SIG-M5 treated with dmso at 0.1 percent for 504 hours (cell line): ENCODE results near the gene HOXA4.

Source experiments
- DNase-seq: peaks from one replicate; lab custom pipeline; 2025; ENCODE audit not compliant: unreplicated experiment; lab: John Stamatoyannopoulos, UW

HOXA4 gene

DNA sequence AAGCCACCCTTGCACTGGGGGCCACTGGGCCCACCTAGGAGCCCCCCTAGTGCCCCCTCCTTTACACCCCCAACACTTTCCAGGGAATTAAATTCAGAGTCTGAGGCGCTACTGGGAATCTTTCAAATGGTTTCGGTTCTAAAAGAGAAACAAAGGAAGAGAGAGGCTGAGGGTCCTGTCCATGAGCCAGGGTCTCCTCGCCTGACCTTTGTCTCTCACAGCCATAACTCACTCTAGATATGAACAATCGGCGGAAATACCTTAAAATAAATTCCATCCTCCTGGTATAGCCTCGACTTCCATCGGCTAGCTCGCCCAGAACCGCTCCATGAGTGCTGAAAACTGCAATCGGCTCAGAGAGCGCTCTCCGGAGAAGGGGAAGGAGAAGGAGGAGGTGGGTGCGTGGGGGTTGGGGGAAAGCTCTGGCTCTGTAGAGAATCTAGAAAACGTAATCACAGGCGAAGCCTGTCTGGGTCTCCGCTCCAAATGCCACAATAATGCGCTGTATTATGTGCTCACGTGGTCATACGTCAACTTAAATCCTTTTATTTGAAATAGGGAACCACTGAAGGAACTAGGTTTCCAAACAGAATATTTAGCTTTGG is 12.6 kb downstream of the HOXA4 start:
- DNase-seq = no peak

DNA sequence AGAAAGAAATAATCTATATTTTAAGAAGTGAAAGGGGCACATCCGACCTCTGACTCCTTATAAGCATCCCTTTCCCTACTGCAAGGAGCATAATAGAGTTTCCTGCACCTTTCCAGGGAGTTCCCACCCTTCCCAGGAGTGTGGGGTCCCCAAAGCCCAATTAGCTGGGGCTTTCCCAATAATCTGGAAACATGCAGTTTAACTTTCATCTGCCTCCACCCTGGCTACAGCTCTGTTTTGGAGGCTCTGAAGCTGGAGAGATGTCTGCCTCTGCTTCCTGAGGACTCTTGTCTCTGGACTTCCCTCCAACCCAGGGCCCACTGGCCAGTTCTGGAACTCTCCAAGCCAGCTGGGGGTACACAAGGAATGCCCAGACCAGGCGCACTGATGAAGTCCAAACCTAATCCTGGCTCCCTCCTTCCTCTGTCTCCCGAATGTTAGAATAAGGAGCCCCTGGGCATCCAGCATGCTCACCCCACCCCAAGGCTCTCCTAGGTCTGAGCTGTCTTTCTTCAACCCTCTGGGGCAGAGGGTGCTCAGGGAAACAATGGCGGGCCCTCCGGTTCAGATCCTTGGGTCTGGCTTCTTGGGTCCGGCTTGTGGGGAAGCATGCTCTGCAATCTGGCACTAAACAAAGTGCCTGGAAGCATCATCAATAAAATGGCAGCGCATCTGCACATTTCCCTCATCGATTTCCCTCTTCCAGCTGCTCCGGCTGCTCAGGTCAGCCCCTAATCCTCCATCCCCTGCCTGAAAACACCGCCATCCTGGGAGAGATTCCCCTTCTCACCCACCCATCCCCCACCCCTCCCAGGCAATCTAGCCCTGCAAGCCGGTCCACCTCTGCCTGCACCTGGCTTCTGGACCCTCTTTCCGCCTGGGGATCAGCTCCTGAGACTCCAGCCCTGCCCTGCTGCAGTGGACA is 13.3 kb downstream of the HOXA4 start:
- no peak for DNase-seq

DNA sequence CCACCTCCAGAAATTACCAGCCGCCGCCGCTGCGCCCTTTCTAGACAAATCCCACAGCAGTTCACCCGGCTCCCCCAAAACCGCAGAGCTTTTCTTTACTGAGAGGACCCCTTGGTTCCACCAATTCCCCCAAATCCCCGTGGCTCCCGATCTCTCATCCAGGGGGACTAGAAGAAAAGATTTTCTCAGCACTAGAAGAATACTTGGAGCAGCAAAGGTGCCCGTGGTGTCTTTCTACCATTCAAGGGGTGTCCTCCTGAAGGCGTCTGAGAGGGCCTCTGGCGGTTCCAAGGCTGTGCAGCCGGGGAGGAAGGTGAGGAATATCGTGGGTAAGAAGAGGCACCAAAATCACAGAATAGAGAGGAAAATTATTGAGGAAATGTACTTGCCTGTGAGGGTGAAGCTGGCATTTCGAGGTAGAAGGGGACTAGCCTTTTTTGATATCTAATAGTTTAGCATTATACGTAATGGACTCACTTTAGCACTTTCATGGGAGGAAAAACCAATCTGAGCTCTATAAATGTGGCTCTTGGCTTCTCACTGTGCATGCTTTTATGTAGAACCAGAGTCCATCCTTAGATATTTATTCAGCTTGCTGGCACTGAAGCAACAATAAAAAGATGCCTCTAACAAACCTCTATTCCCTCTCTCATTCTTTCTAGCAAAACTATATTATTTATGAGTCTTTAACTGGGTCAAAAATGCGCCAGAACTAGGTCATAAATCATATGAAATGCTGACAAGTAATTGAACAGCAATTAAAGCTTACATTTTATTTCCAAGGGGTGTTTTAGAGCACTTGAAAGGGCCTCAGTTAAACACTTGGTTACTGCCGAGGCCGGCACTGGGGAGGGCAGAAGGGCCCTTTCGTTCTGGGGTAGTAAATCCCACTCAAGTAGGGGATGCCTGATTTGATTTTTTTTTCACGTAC is 14.3 kb downstream of the HOXA4 start:
- DNase-seq = no peak

DNA sequence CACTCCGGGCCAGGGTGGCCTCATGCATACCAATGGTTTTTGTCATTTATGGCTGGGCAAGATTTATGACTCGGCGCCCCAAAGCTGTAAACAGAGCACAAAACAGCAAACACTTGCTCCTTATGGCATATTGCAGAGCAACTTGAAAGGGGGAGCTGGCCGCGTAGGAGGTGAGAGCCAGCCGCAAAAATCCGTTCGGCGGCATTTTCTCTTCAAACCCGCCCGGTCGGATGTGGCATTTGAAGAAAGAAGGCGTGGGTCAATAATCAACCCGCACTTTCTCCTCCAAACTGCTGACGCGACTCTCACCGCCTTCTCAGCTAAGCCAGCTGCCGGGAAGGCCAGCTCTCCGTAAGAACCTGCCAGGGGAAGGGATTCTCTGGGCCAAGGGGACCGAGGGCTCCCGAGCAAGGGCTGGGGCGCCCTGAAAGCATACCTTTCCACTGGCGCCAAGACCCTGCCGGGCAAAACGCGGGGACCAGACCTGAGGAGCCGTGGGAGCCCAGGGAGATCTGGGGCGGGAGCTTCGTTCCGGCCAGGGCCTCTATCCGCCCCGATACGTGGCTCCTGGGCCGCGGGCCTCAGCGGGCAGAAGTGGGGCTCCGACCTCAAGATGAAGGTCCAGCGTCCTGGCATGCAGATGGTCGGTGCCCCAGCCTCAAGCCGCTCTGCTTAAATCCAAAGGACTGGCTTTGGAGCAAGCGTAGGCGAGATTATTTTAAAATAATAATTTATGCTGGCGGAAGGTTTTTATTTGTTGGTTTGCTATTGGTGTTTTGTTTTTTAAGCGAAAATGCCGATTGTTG is 15.1 kb downstream of the HOXA4 start:
- no peak for DNase-seq

DNA sequence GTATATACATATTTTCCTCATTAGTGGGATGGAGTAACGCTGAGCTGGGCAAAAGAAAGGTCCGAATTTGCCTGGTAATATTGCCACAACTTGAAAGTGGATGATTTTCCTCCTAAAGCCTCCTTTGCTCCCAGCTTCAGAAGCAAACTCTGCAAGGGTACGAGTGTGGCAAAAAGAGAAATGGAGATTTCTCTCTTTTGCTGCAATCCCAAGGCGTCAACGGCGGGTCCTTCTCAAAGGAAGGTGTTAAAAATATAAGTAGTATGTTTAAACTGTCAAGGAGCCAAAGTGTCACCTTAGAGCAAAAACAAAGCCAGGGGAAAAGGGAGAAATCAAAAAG is 15.7 kb downstream of the HOXA4 start:
- DNase-seq = no peak

DNA sequence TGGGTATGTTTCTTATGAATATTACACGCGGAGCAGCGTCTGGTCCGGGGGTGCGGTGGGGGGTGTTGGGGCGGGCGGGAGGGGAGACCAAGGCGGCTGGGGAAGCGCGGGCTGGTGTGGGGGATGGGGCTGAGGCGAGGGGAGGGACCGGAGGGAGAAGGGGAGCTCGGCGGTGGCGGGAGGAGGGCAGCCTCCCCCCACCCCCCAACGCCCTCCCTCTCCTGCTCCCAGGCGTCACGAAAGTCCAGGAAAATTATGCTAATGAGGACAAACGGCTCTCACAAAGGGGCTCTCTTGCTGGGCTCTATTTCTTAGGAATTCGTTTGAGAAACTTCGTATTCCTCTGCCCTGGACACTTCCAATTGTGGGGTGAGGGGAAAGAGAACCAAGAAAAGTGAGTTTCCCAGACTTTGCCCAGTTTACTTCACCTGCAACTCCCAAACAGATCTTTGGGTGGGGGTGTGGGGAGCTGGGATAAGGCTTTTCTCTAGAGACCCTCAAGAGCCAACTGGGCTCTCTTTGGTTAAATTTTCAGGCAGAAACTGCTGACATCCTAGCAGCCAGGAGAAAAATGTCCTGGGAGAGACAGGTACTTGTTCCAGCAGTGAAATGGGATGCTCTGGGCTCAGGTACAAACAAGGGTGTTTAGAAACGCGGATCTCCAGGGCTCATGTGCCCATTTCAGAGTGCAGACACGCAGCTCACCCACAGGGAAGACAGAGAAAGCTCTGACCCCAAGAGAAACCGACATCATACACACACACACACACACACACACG is 16.4 kb downstream of the HOXA4 start:
- no peak for DNase-seq

DNA sequence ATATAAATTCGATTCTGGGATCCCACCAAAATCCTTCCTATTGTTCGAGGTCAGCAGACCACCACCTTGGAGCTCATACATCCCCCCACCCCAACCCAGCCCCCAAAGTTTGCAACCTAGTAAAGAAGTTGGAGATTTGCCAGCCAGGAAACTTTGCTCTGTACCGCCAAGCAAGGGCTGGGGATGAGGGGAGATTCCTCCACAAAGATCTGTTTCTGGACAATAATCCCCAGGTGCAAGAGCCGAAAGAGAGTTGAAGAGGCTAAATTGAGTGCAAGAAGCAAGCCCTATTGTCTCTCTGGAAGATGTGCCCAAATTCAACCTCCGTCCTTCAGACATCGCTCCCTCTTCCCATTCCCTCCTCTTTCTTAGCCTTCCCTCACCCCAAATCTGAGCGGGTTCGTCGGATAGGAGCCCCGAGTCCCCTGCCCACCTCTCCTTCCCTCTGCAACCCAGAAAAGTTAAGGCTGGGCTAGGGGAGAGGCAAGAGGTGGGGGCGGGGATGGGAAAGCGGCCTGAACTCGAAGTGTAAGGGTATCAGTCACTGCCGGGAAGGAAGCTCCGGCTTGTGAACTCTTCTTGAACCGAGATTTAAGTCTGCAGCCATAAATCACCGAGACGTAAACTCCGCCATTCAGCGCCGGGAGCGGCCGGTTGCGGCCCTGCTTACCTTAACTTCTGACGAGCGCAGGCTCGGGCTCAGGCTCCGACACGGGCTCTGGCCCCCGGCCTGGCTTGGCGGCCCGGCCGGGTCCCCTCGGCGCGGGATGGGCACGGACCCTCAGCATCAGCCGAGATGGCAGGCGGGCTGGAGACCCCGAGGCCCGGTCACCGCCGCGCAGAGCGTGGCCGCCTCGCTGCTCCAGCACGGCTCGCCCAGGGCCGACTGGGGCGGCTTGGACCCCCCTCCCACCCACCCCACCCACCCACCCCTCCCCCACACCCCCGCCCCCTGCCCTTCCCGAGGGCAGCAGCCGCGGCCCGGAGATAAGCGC is 17.3 kb downstream of the HOXA4 start:
- DNase-seq = no peak

DNA sequence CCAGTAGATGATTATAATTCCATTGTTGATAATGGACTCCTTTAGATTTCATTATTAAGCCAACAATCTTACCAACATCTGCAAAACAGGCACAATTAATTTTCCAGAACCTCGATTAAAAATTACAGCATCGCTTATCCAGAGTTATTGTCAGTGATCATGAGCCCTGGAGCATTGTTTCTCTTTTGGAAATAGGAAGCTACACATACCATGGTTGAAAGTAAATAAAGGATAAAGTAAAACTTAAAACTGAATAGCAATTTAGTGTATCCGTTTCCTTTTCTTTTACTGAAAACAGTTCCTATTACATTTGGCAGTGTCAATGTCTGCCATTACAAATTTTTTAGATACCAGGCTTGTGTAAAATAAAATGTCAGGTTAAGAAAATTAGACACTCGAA is 18.2 kb downstream of the HOXA4 start:
- no peak for DNase-seq

DNA sequence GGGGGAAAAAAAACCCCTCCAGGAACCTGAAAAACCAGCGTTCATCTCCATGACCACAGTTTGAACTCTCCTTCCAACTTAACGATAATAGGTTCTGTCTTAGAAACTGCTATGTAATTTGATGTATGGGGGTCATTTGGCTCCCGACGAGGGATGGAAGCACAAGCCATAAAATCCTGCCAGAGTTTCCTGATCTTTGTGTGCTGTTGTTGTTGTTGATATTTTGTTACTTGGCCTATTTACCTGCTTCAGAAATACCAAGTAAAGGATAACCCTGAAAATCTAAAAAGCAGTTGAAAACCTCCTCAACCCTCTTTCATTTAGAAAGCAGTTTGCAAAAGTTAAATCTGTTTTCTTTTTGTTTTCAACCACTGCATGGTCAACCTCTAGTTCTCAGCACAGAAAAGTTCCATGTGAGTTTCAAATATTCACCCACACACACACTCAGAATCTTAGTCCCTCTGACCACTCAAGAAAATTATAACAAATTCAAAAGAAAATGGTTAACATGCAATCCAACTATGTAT is 18.7 kb downstream of the HOXA4 start:
- no peak for DNase-seq

DNA sequence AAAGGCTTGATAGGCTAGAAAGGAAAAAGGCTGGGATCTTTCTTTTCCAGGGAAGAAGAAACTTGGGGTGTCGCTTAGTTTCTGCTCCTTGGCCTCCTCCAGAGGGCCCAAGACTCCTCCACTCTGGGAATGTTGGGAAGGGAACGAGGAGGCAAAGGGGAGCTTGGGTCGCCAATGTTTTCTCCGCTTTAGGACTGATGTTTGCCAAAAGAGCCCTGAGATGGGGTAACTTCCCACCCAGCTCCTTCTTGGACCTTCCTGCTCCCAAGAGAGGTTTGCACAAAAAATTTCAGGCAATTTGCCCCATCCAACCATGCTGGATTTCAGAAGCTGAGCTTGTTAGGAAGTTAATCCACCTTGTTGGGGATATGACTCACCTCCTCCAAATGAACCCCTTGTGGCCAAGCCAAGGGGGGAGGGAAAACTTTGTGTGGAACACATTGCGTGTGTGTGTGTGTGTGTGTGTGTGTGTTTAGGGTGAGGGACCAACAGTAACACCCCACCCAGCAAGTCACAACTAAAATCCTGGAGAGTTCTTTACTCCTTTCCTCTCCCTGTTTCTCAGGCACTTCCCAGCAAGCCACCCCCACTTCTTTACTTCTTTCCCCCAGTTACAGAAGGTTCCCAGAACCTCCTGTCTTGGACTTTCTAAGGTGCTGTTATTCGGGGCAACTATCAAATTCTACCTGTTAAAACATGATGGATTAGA is 19.4 kb downstream of the HOXA4 start:
- no peak for DNase-seq

DNA sequence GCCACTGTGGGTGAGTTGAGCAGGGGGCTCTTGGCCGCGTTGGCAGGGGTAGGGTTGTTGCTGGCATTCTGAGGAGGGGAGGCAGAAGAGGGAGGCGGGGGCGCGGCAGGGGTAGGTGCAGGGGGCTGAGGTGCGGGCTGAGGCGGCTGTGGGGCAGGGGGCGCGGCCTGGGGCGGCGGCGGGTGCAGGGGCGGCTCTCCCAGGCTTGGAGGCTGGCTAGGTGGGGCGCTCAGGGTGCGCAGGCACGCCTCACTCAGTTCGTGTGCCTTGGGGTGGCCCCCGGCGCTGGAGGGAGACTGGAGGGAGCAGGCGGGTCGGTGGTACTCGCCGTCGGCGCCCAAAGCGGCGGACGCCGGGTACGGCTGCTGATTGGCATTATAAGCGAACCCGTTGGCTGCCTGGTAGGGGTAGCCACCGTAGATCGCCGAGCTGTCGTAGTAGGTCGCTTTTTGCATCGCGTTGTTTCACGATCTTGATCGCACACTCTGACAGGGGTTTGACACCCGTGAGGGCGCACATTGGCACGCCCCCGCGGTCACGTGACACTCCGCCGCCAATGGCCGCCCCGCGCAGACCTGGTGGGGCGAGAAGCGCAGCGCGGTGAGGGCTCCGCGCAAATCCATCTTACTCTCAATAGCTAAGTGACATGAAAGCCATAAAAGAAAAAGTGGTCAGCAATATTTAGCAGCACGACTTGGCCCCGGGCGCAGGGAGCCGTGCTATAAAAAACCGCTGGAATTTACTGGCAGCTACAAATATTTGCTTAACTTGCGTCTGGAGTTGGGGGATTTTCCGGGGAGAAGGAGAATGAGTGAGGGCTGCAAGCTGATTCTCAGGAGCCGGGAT is 20.1 kb downstream of the HOXA4 start:
- DNase-seq = no peak

DNA sequence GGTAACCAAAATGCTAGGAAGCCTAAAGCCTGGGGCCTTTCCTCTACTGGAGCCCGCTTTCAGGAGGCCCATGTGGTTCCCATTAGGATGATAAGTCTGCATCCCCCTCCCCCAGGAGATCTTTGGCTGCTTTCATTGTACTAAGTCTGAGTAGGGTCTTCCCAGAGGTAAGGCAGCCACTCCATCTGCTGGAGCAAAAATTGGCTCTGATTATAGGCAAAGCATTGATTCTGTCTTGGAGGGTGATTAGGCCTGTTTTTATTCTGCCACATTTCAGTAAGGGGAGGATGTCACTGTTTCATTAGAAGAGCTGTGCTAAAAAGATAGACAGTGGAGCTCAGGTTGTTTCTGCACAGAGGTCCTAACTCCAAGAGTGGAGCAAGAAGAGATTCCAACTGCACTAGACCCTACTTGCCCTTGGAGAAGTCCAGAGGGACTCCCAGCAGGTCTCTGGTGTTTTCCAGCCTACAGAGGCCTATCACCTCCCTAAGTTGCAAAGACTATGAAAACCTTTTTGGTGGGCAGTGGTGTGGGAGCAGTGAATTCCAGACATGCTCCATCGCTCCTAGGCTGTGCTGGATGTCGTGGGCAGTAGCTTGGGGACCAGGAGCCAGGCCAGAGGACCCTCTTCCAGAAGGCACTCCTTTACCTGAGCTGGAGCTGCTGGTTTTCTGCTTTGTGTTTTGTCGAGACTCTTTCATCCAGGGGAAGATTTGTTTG is 20.9 kb downstream of the HOXA4 start:
- no peak for DNase-seq

DNA sequence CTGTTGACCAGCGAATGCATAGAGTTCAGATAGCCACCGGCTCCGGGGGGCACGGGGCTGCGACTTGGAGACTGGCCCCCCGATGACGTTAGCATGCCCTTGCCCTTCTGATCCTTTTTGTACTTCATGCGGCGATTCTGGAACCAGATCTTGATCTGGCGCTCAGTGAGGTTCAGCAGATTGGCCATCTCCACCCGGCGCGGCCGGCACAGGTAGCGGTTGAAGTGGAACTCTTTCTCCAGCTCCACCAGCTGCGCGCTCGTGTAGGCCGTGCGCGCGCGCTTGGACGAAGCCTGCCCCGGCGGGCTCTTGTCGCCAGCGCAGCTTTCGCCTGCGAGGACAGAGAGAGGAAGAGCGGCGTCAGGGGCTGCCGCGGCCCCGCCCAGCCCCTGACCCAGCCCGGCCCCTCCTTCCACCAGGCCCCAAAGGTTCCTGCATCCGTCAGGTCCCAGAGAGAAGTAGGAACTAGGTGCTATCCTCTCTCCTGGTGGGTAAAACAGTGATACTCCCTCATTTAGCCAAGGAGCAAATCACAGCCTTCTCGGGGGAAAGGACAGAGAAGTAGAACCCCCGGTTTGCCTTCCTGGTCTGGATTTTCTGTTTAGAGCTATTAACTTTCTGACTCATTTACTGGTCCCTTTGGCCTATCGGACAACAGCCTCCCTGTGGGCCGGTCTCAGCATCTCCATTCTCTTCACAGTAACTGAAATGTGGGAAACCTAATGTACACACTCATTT is 22.0 kb downstream of the HOXA4 start:
- DNase-seq = no peak

DNA sequence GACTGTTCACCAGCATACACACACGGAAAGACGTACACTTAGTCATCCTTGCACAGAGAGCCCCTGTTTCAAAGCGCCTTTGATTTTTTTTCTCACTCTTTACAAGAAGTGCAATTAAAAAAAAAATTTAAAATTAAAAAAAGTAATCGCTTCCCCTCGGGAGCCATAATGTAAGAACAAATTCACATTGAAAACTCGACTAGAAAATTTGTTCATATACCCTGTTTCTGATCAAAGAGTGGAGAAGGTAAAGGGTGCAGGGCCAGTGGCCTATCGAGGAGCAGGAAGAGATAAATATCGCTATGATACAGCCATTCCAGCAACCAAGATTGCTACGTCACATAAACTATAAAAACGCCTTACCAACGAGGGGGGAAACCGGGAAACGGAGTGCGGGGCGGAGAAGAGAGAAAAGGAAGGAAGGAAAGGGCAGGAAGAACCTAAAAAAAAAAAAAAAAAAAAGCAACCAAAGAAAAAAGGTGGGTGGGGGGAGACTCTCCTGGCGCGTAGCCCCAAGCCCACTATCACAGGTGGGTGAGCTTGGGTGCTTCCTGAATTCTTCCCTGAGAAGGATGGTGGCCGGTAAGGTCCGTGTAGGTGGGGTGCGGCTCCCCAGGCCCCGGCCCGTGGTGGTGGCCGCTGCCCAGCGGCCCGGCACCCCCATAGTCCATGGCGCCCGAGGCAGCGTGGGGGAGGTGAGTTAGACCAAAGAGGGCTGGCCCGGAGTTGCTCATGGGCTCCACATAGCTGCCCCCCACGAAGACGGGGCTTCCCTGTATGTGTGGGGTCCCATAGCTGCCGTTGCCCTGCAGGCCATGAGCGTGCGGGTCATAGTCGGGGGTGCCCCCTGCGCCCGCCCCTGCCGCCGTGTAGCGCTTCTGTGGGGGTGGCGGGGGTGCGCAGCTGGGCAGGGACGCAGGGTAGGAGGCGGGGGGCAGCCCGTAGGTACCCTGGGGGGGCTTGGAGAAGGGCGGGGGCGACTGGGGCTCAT is 22.9 kb downstream of the HOXA4 start:
- no peak for DNase-seq

DNA sequence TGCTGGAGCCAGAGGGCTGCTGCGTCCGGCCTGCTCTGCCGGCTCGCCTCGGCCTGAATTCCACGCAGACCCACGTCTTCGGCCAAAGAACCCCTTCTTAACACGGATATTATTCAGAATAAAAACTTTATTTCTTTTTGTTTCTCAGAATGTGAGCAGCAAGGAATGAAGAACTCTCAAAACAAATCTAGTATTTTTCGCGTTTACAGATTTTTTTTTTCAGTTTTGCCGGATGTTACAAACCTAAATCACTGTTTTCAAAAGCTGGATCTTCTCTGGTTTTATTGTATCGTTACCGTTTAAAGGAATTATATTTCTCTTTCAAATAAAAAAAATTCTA is 23.7 kb downstream of the HOXA4 start:
- DNase-seq = no peak
